ENCODE data around the gene WDR49. TPM values are rescaled to one million over a fixed set of nuclear protein-coding genes. Genes with fewer than 3 reads are reported as not detected.

The WDR49 gene
- not detected for total RNA-seq

DNA sequence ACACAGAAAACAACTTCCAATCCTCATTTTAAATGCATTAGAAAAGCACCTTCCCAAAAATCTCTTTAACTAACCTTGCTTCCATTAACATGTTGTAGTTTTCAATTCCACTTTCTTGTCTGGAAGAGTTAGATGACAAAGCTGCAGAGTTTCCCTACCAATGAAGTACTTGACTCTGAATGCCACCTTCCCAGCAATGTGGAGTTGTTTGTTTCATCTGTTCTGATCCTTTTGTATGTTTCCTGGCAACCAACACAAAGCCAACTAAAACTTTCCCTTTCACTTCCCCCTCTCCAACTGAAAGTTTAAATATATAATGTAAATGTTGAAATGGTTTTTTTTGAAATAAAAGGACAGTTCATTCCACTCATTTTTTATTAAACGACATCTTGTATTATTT lies at the start of gene WDR49:
WDR49 (minus strand) TSS at position 183 of the 400 bp plus-strand sequence. CDS start 517 bp downstream, outside the sequence.
- POLR2A ChIA-PET = no interaction called here
- CTCF ChIA-PET = no interaction called here

GRCh38 chr3:167700926-167701325 lies 47.2 kb upstream of the WDR49 start:
- ChIA-PET CTCF (no interaction called here), POLR2A (no interaction called here)

- CTCF ChIA-PET = no interaction called here
- POLR2A ChIA-PET = no interaction called here
These were observed 46.3 kb upstream of the WDR49 start for GRCh38 chr3:167700046-167700445.

DNA sequence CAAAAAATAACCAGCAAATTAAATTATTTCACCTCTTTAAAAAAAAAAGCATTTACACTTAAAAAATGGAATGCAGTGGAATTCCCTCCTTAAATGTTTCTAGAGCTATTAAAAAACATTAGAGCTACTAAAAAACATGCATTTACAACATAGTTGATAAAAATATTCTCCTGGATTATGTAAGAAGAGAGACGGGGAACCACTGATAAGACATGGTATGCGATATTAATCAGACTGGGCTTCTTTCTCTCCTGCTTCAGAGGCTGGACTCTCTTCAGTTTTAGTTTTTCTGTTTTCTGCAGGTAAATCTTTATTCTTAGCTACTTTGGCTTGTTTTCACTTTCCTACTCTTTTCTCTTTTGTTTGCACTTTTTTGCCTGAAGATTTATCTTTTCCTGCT lies 40.4 kb upstream of the WDR49 start:
- CTCF ChIA-PET = interaction anchor here (1.8 kb wide), 1 partner anchor 9 kb away, joined by 5 read pairs; no protein-coding TSS in a partner anchor

GRCh38 chr3:167691366-167691765 lies 37.6 kb upstream of the WDR49 start:
- CTCF ChIA-PET = no interaction called here
- POLR2A ChIA-PET = interaction anchor here (1.1 kb wide), 1 partner anchor 44 kb away, joined by 3 read pairs; the partner anchor contains the start of gene SERPINI1

More for the DNA sequence above, 40.4 kb upstream of the WDR49 start:
- POLR2A ChIA-PET = no interaction called here

DNA sequence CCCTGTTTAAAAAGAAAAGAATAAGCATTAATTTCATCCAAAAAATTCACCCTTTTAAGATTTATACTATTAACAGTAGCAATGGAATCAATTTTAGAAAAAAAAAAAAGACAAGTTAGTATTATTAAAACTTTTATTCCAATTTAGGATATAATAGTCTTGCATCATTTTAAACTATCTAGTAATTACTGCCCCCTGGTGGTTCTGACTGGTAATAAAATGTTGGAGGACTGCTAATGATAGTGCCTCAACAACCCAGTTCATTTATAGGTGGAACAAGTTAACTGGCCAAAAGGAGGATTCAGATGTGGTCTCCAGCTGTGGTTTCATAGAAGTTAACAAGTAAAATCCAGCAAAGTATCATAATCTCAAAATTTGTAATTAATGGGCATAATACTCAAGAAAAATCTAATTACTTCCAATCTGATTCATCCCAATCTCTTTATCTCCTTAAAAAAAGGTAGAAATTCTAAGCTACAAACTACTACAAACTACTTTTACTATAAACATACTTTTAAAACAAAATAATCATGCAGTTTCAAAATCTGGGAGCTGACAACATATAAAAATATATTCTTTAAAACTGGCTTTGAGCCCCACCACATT lies 30.7 kb upstream of the WDR49 start:
- ChIA-PET POLR2A (no interaction called here), CTCF (interaction anchor here (0.9 to 1.4 kb wide), 3 partner anchors 10 to 56 kb away, joined by 4 to 5 read pairs (median 4); no protein-coding TSS in a partner anchor)

DNA sequence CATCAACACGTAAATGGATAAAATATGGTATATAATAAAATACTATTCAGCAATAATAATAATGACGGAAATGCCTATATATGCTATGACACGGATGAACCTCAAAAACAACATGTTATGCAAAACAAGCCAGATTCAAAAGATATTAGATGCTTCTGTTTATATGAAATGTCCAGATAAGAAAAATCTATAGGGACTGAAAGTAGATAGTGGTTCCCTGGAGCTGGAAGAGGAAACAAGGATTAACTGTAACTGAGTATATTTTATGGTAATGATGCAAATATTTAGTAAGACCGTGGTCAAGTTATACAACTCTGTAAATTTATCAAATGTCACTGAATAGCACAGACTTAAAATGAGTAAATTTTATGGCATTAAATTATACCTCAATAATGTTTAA lies 25.8 kb upstream of the WDR49 start:
- ChIA-PET POLR2A (no interaction called here), CTCF (no interaction called here)

GRCh38 chr3:167675848-167676247 lies 22.1 kb upstream of the WDR49 start:
- CTCF ChIA-PET = no interaction called here
- POLR2A ChIA-PET = no interaction called here

- ChIA-PET POLR2A (no interaction called here), CTCF (no interaction called here)
These were observed 19.5 kb upstream of the WDR49 start for GRCh38 chr3:167673221-167673620.

GRCh38 chr3:167671878-167672427 lies 18.2 kb upstream of the WDR49 start:
- CTCF ChIA-PET = no interaction called here
- POLR2A ChIA-PET = no interaction called here

GRCh38 chr3:167669699-167670098 lies 16.0 kb upstream of the WDR49 start:
- ChIA-PET POLR2A (no interaction called here), CTCF (interaction anchor here (1.1 kb wide), 1 partner anchor 14 kb away, joined by 3 read pairs; no protein-coding TSS in a partner anchor)

DNA sequence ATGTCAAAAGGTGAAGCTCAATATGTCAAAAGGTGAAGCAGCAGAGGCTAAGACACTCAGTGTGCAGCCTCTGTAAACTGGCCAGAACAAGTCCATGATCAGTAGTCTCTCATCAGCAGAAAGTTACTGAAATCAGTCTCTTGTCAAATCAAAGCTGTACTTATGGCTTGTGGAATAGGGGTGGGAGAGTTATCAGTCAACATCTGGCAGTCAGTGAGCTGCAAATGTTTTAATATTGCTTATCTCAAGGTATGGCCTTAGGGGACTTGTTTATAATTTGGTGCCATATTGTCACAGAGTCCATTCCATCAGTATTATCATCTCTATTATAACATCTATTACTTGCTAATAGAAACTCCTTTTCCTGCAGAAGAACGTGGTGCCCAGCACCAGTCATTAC lies 14.9 kb upstream of the WDR49 start:
- ChIA-PET POLR2A (no interaction called here), CTCF (no interaction called here)

GRCh38 chr3:167666563-167666962 lies 12.8 kb upstream of the WDR49 start:
- CTCF ChIA-PET = no interaction called here

GRCh38 chr3:167662919-167663400 lies 9.2 kb upstream of the WDR49 start:
- POLR2A ChIA-PET = no interaction called here

More at GRCh38 chr3:167666563-167666962, 12.8 kb upstream of the WDR49 start:
- POLR2A ChIA-PET = no interaction called here

GRCh38 chr3:167657684-167658225 lies 4.0 kb upstream of the WDR49 start:
- POLR2A ChIA-PET = no interaction called here
- CTCF ChIA-PET = no interaction called here

More at GRCh38 chr3:167662919-167663400, 9.2 kb upstream of the WDR49 start:
- CTCF ChIA-PET = no interaction called here

GRCh38 chr3:167656821-167657220 lies 3.1 kb upstream of the WDR49 start:
- ChIA-PET CTCF (no interaction called here), POLR2A (no interaction called here)

DNA sequence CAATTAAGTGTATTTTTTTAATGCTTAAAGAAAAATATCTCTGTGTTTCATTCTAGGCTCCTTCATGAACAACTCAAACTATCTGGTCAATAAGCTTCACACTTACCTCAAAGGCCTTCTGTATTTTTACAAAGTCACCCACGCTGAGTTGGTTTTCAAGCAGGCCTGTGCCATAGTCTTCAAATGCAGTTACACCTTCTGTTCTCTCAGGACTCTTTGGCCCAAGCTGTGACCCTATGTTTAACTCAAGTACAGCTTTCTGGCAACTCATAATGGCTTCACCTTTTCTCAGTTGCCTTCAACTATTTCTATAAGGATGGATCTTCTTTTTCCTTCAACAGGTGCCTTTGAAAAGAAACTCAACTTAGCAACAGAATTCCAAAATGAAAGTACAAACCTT lies 587 bp downstream of the WDR49 start:
- CTCF ChIA-PET = no interaction called here
- POLR2A ChIA-PET = no interaction called here

GRCh38 chr3:167651826-167652225 lies 1.9 kb downstream of the WDR49 start:
- POLR2A ChIA-PET = no interaction called here
- CTCF ChIA-PET = no interaction called here

GRCh38 chr3:167650459-167650858 lies 3.3 kb downstream of the WDR49 start:
- POLR2A ChIA-PET = no interaction called here

GRCh38 chr3:167649746-167650145 lies 4.0 kb downstream of the WDR49 start:
- CTCF ChIA-PET = no interaction called here
- POLR2A ChIA-PET = no interaction called here

More at GRCh38 chr3:167650459-167650858, 3.3 kb downstream of the WDR49 start:
- CTCF ChIA-PET = no interaction called here

DNA sequence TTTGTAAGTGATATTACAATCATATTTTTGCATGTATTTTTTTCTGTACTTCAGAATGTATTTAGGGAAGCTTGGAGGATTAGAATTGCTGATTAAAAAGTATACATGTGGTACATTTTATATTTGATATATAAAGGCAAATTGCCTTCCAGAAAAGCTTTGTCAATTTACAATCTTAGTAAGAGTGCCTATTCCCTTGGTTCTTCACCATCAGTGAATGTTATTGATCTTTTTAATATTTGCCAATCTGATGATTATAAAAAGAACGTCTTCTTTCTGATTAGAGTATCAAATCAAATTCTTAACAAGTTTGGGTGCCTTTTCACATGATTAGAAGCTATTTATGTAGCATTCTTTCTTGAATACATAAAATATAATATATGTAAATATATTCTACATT lies 9.1 kb downstream of the WDR49 start:
- CTCF ChIA-PET = no interaction called here

DNA sequence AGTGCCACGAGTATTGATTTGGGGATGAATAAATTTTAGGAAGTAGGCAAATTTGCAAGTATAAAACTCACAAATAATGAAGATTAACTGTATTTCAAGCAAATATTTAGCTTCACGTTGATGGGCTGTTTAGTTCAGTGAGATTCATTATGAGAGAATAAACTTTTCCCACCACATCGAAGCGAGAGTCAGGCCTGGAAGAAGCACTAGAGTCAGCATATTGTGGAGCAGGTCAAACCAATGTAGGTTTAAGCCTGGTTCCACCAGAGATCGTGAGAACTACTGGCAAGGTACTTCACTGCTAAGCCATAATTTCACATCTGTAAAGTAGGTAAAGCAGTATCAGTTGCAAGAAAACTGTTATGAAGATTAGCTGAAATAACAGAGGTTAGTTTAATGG lies 22.3 kb downstream of the WDR49 start:
- POLR2A ChIA-PET = no interaction called here
- CTCF ChIA-PET = no interaction called here

More for the DNA sequence above, 9.1 kb downstream of the WDR49 start:
- POLR2A ChIA-PET = no interaction called here
